COLO829 (cell line): ENCODE data around the gene CLCN2.
A peak's percentile ranks its signal among the peaks of the same experiment; 100 is the strongest.
"Not testable (repeated sequence)": the region's sequence is repeated elsewhere in the genome, so short reads cannot be mapped to it uniquely, and the experiment has no call there.

Experiments used
- DNase-seq: peaks from one replicate; pipeline ENCODE4 v3.0.0; 2012; ENCODE audit warnings: low spot score

The CLCN2 gene

GRCh38 chr3:184345317-184346144 lies 15.9 kb downstream of the CLCN2 start:
- peak; percentile 92 for DNase-seq

GRCh38 chr3:184344579-184345316 lies 16.7 kb downstream of the CLCN2 start:
- DNase-seq: no peak

GRCh38 chr3:184343200-184343876 lies 18.1 kb downstream of the CLCN2 start:
- no peak for DNase-seq

GRCh38 chr3:184341925-184342324 lies 19.5 kb downstream of the CLCN2 start:
- DNase-seq: no peak

GRCh38 chr3:184339451-184340135 lies 21.8 kb downstream of the CLCN2 start:
- not testable (repeated sequence) for DNase-seq

GRCh38 chr3:184339001-184339400 lies 22.4 kb downstream of the CLCN2 start:
- no peak for DNase-seq

- DNase-seq: no peak
These were observed 22.9 kb downstream of the CLCN2 start for GRCh38 chr3:184338511-184338945.

GRCh38 chr3:184337981-184338380 lies 23.4 kb downstream of the CLCN2 start:
- DNase-seq: no peak

- DNase-seq: no peak
These were observed 24.0 kb downstream of the CLCN2 start, which contains the start of gene FAM131A for GRCh38 chr3:184337399-184337714. Gene FAM131A (plus strand): TSS chr3:184337600. CDS start chr3:184337631, 31 bp downstream.

GRCh38 chr3:184336547-184337398 lies 24.6 kb downstream of the CLCN2 start:
- peak; percentile 80 for DNase-seq

GRCh38 chr3:184335661-184336546 lies 25.5 kb downstream of the CLCN2 start:
- DNase-seq: peak; percentile 78

GRCh38 chr3:184335291-184335660 lies 26.1 kb downstream of the CLCN2 start:
- DNase-seq: no peak

- no peak for DNase-seq
These were observed 26.8 kb downstream of the CLCN2 start for GRCh38 chr3:184334470-184335158.

- no peak for DNase-seq
These were observed 27.7 kb downstream of the CLCN2 start for GRCh38 chr3:184333700-184334099.

- no peak for DNase-seq
These were observed 28.2 kb downstream of the CLCN2 start for GRCh38 chr3:184333190-184333589.

GRCh38 chr3:184332370-184333090 lies 28.9 kb downstream of the CLCN2 start:
- no peak for DNase-seq

GRCh38 chr3:184328516-184328915 lies 32.9 kb downstream of the CLCN2 start:
- no peak for DNase-seq

GRCh38 chr3:184327171-184327570 lies 34.2 kb downstream of the CLCN2 start:
- no peak for DNase-seq
